ENCODE results near the gene DEGS2.

Gene DEGS2

GRCh38 chr14:100200311-100200710 lies 40.9 kb upstream of the DEGS2 start:
- no peak for TF ChIP-seq CTCF (IDR thresholded peaks at IDR 0.05; ENCODE audit: low read depth, low read length, missing control alignments)
- no peak overlapping the region for H3K4me3 ChIP-seq (ENCODE audit: low read depth, low read length)

GRCh38 chr14:100199240-100199860 lies 39.9 kb upstream of the DEGS2 start:
- no peak for DNase-seq (ENCODE audit: low read depth)
- no peak overlapping the region for H3K4me3 ChIP-seq (ENCODE audit: low read depth, low read length)
- TF ChIP-seq CTCF (IDR thresholded peaks at IDR 0.05; ENCODE audit: low read depth, low read length, missing control alignments): no peak

More at GRCh38 chr14:100200311-100200710, 40.9 kb upstream of the DEGS2 start:
- no peak for DNase-seq (ENCODE audit: low read depth)

- DNase-seq (ENCODE audit: low read depth): no peak
- peak overlapping the region; percentile 47 for H3K4me3 ChIP-seq (ENCODE audit: low read depth, low read length)
- TF ChIP-seq CTCF (IDR thresholded peaks at IDR 0.05; ENCODE audit: low read depth, low read length, missing control alignments): peak; percentile 19
Observed at GRCh38 chr14:100193417-100194357, 34.2 kb upstream of the DEGS2 start.

GRCh38 chr14:100192672-100193416 lies 33.4 kb upstream of the DEGS2 start:
- peak; percentile 69 for TF ChIP-seq CTCF (IDR thresholded peaks at IDR 0.05; ENCODE audit: low read depth, low read length, missing control alignments)
- H3K4me3 ChIP-seq (ENCODE audit: low read depth, low read length): peak overlapping the region; percentile 54
- peak; percentile 94 for DNase-seq (ENCODE audit: low read depth)

GRCh38 chr14:100192250-100192671 lies 32.8 kb upstream of the DEGS2 start:
- TF ChIP-seq CTCF (IDR thresholded peaks at IDR 0.05; ENCODE audit: low read depth, low read length, missing control alignments): no peak
- no peak for DNase-seq (ENCODE audit: low read depth)
- peak overlapping the region; percentile 54 for H3K4me3 ChIP-seq (ENCODE audit: low read depth, low read length)

- no peak for TF ChIP-seq CTCF (IDR thresholded peaks at IDR 0.05; ENCODE audit: low read depth, low read length, missing control alignments)
- DNase-seq (ENCODE audit: low read depth): no peak
- no peak overlapping the region for H3K4me3 ChIP-seq (ENCODE audit: low read depth, low read length)
Observed at GRCh38 chr14:100191584-100192249, 32.3 kb upstream of the DEGS2 start.
